HG03571 (cell line): ENCODE measurements around the gene TGM2.

Source experiments
- ATAC-seq: cut with Tn5 transposase; IDR thresholded peaks from one replicate; pipeline ENCODE4 v1.9.1; 2021; ENCODE audit not compliant: unreplicated experiment

TGM2 gene

GRCh38 chr20:38178065-38178491 is 13.0 kb upstream of the TGM2 start:
- ATAC-seq: no peak

- no peak for ATAC-seq
Observed at GRCh38 chr20:38177201-38177600, 12.1 kb upstream of the TGM2 start.

GRCh38 chr20:38175304-38176180 is 10.5 kb upstream of the TGM2 start:
- ATAC-seq: no peak

- ATAC-seq: no peak
Observed at GRCh38 chr20:38173237-38174156, 8.4 kb upstream of the TGM2 start.

GRCh38 chr20:38172408-38172807 is 7.3 kb upstream of the TGM2 start:
- no peak for ATAC-seq

GRCh38 chr20:38171675-38172043 is 6.6 kb upstream of the TGM2 start:
- ATAC-seq: no peak

- ATAC-seq: no peak
Observed at GRCh38 chr20:38170826-38171674, 6.0 kb upstream of the TGM2 start.

GRCh38 chr20:38170219-38170825 is 5.3 kb upstream of the TGM2 start:
- ATAC-seq: no peak

- no peak for ATAC-seq
Observed at GRCh38 chr20:38169636-38170193, 4.6 kb upstream of the TGM2 start.

GRCh38 chr20:38168791-38169589 is 3.9 kb upstream of the TGM2 start:
- no peak for ATAC-seq

- ATAC-seq: no peak
Observed at GRCh38 chr20:38167851-38168760, 3.0 kb upstream of the TGM2 start.

- ATAC-seq: no peak
Observed at GRCh38 chr20:38167328-38167850, 2.3 kb upstream of the TGM2 start.

- ATAC-seq: no peak
Observed at GRCh38 chr20:38166703-38167233, 1.7 kb upstream of the TGM2 start.

GRCh38 chr20:38165966-38166702 is 1.1 kb upstream of the TGM2 start:
- ATAC-seq: no peak

- ATAC-seq: no peak
Observed at GRCh38 chr20:38164624-38165088, 414 bp downstream of the TGM2 start.

GRCh38 chr20:38164069-38164468 is 1.0 kb downstream of the TGM2 start:
- ATAC-seq: no peak
